Fibroblast of mammary gland (primary cell): ENCODE measurements around the gene AKAP7.

Experiments used
- DNase-seq: peaks from one replicate; pipeline ENCODE4 v3.0.0-alpha.2; 2010; ENCODE audit warnings: low read depth
- H3K4me3 ChIP-seq: 2 replicates; pipeline ENCODE4 v1.5.1; 2011; ENCODE audit warnings: low read depth, mild to moderate bottlenecking, low read length, moderate library complexity; ENCODE audit not compliant: control insufficient read depth
- TF ChIP-seq, protein P1 (sequence below): conservative IDR thresholded peaks from 2 replicates; pipeline ENCODE4 v1.5.1; 2011; ENCODE audit warnings: low read depth, low read length, inconsistent platforms; ENCODE audit not compliant: control insufficient read depth, insufficient read depth

The AKAP7 gene

DNA sequence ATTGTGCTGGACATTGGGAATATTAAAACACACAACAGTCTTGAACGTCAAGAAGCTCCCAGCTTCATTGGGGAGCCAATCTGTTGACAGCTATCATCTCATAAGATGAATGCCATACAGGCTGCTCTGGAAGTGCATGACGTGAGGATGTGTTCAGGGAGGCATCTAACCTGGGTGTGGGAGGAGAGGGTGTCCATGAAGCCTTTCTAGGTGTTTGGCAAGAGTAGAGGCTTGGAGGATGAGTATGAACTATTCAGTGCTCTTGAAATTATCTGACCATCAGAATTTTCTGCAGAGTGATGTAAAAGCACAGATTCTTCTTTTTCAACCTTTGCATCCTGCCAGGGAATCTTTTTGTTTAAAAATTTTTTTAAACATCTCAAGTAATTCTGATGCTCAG lies 11.6 kb downstream of the AKAP7 start:
- no peak for DNase-seq
- H3K4me3 ChIP-seq: no peak overlapping the region

GRCh38 chr6:131156411-131156810 lies 21.1 kb downstream of the AKAP7 start:
- no peak overlapping the region for H3K4me3 ChIP-seq
- TF ChIP-seq, protein P1, sequence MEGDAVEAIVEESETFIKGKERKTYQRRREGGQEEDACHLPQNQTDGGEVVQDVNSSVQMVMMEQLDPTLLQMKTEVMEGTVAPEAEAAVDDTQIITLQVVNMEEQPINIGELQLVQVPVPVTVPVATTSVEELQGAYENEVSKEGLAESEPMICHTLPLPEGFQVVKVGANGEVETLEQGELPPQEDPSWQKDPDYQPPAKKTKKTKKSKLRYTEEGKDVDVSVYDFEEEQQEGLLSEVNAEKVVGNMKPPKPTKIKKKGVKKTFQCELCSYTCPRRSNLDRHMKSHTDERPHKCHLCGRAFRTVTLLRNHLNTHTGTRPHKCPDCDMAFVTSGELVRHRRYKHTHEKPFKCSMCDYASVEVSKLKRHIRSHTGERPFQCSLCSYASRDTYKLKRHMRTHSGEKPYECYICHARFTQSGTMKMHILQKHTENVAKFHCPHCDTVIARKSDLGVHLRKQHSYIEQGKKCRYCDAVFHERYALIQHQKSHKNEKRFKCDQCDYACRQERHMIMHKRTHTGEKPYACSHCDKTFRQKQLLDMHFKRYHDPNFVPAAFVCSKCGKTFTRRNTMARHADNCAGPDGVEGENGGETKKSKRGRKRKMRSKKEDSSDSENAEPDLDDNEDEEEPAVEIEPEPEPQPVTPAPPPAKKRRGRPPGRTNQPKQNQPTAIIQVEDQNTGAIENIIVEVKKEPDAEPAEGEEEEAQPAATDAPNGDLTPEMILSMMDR: no peak
- no peak for DNase-seq

More for the DNA sequence above, 11.6 kb downstream of the AKAP7 start:
- TF ChIP-seq, protein P1: no peak

- DNase-seq: peak; percentile 35
- TF ChIP-seq, protein P1: no peak
- no peak overlapping the region for H3K4me3 ChIP-seq
Measured at GRCh38 chr6:131159578-131159977, 24.3 kb downstream of the AKAP7 start.

DNA sequence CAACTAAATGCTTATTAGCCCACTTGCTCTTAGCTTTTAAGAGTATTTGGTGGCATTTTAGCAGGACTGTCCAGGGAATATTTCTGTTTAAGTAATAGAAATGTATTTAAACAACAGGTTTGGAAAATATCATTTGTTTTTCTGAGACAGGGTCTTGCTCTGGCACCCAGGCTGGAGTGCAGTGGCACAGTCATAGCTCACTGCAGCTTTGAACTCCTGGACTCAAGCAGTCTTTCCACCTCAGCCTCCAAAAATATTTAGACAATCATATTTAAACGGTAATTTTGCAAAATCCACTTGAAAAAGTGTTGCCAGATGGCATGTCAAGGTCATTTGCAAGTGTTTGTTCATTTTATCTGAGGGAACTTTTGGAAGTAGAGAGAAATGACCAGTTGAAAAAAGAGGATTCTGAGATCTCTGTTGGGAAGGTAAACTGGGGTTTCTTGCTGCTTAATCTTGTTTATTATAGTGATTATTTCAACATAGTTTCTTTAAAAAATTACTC lies 25.0 kb downstream of the AKAP7 start:
- TF ChIP-seq, protein P1: no peak
- H3K4me3 ChIP-seq: no peak overlapping the region
- DNase-seq: no peak

- TF ChIP-seq, protein P1: no peak
- DNase-seq: no peak
- H3K4me3 ChIP-seq: no peak overlapping the region
Measured at GRCh38 chr6:131161987-131162386, 26.7 kb downstream of the AKAP7 start.

DNA sequence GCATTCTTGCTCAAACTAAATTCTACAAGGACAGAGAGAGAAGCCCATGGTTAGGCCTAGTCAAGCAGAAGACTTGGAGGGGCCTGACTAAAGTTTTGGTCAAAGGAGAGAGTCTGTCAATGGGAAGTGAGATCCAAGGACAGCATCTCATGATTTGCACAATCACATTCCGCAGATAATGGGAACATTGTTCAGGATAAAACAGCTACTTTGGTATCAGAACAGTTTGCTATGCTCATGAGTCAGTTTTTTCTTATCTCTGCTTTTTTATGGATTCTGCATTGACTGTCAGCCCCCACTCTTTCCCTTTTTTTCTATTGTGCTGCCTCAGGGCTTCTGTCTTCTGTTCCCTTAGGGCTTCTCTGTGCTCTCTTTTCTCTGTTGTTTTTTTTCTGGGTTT lies 28.6 kb downstream of the AKAP7 start:
- DNase-seq: no peak
- H3K4me3 ChIP-seq: no peak overlapping the region
- TF ChIP-seq, protein P1: no peak

DNA sequence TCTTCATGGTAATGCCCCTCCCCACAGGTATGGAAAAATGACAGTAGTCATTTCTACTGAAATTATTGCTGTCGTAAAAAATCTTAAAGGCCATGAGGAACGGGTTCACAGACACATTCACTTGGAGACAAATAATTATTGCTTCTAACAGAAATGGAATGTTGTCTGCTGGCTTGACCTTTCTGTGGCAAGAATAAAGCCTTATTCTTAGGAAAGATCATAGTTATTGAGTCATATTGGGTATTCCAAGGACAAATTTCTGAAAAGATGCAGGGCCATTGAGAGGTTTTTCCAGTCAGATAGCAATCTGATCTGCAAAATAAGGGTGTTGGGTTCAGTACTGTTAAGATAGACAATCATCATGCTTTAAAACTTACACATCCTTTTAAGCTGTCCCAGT lies 29.2 kb downstream of the AKAP7 start:
- TF ChIP-seq, protein P1: no peak
- DNase-seq: no peak
- no peak overlapping the region for H3K4me3 ChIP-seq
